NCI-H2227 (cell line): Measurements from ENCODE around the gene GFRA4.

Experiments used
- DNase-seq: peaks from one replicate; lab custom pipeline; 2025; ENCODE audit not compliant: unreplicated experiment; lab: John Stamatoyannopoulos, UW

Gene GFRA4

DNA sequence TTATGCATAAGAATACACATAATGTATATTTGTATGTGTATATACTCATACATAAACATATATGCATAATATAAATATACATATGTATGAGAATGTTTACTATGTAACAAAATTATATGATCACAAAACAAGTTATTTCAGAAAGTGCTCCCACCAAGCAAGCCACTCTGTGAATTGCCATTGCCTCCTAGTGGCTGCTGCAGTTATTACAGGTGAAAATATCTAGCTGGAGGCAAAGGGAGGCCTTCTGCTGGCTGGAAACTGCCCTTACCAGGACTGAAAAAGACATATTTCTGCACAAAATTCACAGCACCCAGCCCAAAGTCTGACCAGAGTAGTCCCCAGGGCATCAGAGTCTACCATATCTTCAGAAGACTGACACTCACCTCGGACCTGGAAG is 33.0 kb upstream of the GFRA4 start:
- DNase-seq = no peak

DNA sequence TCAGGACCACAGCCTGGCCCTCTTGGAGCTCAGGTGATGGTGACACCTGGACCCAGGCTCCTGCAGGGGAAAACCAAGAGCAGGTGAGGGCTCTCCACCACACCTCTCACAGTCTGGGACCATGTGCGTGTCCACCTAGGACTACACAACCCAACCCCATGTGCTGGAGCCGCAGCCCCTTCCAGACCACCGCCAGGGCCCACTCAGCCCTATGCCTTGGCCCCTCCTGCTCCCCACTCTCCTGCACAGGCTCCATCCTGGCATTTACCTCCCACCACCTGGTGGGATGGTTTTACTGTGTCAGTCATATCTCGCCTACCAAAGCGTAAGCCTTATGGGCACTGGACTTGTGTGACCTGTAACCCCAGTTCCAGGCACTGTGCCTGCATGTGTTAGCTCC is 31.7 kb upstream of the GFRA4 start:
- DNase-seq = no peak

DNA sequence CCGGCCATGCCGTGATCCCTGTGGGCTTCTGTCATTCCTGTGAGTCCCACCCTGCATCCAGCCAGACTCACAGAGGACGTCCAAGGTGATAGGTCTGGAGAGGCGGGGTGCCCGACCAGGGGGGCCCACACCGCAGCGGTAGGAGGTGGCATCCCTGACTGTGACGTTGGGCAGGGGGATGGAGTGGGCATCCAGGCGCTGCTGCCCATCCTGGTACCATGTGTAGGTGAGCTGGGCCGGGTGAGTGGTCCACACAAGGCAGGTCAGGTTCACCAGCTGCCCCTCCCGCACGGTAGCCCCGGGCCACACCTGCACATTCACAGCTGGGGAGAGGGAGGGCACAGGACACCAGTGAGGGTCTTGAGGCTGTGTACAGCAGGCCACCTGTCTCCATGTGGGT is 30.2 kb upstream of the GFRA4 start:
- no peak for DNase-seq

DNA sequence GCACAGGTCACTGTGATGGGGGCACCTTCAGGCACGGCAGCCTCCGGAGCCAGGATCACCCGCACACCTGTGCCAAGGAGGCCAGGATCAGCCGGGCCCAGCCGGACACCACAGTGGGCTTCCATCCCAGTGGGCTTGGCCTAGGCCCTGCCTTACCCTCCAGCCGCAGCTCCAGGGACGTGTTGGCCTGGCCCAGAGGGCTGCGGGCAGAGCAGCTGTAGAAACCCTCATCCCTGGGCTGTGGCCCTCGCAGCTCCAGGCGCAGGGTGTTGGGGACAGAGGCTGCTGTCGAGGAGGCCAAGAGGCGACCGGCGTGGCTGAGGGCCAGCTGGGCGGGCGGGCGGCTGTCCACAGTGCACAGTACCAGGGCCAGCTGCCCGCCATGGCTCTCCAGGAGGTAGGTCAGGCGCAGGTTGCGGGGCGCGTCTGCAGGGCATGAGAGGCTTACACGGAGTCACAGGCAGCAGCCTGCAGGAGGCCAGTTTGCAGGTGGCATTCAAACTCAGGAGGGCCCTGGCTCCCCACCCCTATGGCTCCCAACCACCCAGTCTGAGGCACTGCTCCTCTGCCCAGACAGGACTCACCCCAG is 29.6 kb upstream of the GFRA4 start:
- DNase-seq = no peak

DNA sequence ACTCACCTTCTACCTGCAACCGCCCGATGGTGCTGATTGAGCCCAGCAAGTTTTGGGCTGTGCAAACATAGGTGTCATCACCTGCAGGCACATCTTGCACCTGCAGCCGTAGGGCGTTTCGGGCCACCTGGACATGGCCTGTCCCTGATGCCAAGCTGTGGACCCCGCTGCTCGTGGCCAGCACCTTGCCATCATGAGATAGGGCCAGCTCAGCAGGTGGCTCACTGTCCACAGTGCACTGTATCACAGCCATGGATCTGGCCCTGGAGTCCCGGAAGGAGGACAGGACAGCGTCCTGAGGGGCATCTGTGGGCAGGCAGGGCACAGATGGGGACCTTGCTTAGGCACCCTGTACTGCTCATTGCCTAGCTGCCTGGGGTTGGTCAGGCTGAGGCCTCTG is 28.7 kb upstream of the GFRA4 start:
- no peak for DNase-seq

DNA sequence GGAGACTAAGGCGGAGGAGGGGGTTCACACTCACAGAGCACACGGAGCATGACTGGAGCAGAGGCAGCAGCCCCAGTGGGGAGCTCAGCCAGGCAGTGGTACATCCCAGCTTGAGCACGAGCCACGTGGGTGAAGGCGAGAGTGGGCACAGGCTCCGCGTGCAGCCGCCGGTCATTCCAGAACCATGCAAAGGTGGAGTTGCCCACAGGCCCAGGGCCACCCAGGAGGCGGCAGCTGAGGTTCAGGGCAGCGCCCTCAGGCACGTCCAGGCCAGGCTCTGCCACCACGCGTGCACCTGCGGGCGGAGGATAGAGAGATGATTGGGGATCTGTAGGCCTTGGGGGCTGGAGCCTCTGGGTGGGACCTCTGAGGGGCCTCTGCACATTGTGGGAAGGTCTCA is 28.1 kb upstream of the GFRA4 start:
- no peak for DNase-seq

DNA sequence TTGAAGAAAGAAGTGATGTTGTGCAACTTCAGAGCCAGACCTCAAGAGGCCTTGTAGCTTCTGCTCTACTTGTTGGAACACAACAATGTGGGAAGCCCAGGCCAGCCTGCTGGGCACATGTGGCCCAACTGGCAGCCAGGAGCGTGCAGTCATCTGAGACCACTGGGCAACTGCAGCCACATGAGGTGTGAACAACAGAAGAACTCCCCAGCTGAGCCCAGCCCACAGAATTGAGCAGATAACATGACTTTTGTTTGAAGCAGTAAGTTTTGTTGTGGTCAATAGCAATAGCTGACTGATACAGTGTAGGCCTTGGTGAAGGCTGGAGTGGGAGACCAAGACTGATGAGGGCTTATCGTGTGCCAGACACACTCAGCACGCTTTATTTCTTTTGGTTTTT is 27.2 kb upstream of the GFRA4 start:
- DNase-seq = no peak

DNA sequence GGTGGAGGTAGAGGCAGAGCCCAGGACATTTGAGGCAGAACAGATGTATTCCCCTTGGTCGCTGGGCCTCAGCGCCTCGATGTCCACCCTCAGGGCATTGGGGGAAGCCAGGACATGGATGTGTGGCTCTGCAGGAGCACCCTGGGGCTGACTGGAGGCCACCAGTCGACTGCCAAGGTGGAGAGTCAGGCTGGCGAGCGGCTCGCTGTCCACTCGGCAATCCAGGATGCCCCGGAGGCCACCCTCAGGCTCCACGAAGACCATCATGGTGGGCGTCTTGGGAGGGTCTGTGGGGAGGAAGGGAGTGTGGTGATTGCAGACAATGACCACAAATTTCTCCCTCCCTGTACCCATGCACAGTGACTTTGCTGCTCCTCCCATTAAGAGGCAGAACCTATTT is 26.8 kb upstream of the GFRA4 start:
- no peak for DNase-seq

DNA sequence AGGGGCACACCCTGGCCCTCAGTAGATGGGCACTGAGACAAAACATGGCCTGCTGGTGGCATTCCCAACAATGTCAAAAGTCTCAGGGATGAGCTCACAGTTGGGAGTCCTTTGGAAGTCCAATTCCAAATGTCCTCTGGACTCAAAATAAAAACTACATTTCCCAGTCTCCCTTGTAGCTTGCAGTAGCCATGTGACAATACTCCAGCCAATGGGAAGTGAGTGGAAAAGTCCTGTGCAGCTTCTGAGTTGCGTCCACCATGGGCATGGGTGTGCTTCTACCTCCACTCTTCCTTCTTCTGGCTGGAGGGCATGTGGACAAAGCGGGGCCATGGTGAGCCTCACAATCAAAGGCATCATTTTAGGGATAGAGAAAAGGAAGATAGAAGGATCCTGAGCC is 24.5 kb upstream of the GFRA4 start:
- no peak for DNase-seq

DNA sequence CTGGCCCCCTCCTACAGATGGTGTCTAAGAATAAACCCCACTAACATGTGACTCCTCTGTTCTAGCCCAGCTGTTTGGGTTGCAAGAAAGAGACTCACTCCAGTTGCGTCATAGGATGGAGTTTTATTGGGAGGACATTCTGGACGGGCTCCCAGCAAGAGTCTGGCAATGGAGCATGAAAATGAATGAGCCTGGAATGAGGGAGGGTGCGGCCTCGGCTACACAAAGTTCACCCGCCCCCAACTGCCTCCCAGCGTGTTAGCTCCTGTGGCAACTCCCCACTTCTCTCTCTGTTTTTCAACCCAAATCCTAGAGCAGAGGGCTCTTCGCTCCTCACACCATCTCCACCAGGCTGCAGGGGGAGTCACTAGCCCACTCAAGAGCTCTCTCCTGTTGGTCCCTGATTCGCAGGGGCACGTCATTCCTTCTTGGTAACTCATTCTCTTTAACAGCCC is 23.7 kb upstream of the GFRA4 start:
- no peak for DNase-seq

DNA sequence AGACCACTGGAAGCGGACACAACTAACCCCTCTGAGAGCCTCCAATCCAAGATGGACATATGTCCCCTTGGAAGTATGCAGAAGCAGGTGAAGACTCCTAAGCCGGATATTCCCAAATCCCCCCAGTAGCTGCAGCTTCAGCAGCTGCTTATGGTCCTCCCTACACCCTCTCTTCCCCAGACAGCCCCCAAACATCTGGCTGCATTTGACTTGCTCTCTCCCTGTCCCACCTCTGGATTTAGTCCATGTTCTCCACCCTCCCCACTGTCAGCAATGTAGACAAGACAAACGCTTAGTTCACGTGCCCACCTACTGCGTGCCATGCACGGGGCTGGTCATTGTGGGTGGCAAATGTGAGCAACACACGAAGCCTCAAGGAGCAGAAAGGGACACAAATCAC is 23.2 kb upstream of the GFRA4 start:
- no peak for DNase-seq

DNA sequence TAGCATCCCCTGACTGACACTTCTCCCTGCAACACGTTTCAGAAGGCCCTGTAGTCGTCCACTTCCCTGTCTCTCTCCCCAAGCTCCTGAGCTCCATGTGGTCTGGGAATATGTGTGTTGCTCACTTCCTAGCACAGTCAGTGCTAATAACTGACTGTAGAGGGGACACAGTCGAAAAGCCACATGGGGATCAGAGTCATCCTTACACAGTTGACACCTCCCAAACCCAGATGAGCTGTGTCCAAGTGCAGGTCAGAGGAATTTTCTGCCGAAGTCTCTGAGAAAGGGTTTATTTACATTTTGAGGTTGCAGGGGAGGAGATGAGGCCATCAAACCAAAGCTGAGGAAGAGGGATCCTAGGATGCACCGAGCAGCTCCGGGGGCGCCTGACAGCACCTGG is 22.1 kb upstream of the GFRA4 start:
- no peak for DNase-seq

DNA sequence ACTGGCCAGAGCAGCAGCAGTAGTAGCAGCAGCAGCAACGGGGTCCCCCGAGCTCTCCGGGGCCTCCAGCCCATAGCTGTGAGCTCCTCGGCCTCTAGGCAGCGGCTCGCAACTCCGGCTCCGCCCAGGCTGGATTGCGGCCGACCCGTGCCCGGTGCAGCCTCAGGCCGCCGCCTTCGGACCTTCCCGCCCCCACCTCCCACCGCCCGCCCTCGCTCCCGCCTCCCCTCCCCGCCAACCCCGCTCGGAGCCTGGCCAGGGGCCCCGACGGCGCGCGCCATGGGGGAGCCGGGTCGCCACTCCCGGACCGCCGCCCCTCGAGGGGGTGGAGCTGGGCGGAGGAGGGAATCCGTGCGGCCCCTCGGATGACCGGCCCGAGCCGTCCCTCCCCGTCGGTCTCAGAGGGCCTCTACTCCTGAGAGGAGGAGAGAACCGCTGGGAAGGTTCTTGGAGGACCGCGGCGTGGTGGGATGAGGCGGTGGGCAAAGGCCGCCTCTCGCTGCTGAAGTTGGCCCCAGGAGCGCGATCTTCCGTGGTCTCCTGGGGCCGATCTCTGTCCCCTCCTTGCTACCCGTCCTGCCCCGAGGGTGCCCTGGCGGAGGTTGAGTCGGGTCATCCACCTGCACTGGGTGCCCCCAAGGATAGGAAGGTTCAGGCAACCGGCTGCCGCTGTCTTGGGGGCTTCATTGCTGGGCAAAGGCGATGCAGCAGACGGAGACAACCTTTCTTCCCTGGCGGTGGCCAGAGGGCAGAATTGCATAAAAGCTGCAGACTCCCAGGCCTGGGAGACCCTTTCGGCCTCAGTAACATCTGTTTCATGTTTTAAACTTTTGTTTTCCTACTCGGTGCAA is 19.0 kb upstream of the GFRA4 start, which contains the start of gene ADAM33:
TSS of gene ADAM33 (minus strand) at position 80 of the 851 bp plus-strand sequence. CDS start at position 74, 6 bp downstream.
- peak; percentile 51 for DNase-seq

DNA sequence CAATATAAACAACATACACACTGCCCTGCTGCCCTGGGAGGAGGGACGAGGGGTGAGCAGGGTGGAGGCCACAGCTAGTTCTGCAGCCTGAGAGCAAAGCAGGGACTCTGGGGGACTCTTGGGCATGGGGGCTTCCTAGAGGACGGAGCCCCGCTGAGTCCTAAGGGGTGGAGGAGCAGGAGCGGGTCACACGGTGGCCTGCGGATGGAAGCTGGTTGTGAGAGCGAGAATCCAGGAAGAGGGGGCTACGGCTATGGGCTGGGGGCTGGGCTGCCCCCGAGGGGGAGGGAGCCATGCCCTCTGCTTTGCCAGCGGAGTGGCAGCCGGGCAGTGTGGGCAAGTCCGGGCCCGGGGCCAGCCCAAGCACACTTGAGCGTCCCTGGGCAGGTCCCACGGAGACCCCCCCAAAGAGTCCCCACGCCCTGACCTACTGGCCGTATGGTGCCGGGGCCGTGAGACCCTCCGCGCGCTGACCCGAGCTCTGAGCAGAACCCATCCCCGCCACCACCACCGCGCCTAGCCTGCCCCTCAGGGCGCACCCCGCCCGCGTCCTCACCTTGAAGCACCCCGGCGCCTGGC is 18.2 kb upstream of the GFRA4 start:
- no peak for DNase-seq

DNA sequence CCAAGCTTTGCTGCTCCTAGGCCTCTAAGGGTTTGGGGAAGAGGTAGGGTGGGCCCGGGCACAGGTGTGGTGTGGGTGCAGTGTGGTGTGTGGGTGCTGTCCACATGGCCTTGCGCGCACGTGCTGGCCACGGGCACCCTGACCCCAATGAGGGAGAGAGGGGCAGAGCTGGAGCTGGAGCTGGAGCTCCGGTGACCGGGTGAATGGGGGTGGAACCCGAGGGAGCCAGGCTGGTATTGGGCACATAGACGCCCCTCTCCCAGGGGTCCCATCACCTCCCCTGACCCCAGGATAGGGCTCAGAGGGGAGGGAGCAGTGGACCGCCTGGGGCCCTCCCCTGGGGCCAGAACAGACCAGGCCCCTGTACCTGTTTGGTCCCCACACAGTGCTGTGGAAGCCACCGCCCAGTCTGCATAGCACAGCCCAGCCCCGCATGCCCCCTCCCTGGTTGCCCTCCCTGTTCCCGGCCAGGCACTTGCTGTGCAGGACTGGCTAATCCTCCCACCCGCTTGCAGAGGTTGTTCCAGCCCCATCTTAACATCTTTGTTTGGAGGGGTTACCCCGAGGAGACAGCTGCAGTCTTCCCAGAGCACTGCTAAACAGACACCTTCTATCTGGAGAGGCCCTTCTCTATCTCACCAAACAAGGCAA is 17.6 kb upstream of the GFRA4 start:
- no peak for DNase-seq

DNA sequence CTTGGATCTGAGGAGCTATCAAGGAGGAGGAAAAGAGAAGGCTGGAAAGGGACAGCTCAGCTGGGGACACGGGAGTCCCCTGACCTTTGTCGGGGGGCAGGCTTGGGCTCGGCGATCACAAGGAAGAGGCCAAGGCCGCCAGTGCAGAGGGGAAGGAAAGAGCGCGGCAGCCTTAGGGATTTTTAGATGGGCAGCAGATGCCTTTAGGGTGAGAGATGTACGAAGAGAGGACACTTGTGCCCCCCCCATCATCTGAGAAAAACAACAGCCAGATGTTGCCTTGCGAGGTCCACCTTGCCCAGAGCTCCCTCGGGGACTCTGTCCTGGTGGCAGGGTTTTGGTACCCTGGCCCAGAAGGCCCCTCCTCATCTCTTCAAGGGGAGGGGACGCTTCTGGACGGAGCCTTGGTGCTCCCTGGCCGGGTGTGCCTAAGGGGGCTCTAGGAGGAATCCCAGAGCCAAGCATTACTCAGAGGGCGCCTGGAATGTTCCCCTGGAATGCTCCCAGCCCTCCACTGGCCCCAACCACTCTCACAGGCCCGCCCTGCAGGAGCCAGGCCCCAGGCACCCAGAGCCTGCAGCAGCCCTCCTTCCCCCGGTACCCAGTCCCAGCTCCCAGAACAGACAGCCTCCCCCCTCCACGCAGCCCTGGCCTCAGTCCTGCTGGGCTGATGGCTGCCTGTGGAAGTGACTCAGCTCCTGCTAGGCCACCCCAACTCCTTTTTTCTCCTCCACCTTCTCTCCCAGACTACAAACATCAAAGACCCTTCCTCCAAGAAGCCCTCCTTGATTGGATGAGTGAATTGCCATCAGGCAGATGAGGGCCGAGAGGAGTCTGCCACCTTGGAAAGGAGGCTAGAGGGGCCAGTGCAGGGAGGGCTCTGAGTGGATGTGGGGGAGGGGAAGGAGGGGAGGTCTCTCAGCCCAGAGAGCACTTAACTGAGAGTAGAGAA is 16.8 kb upstream of the GFRA4 start:
- DNase-seq = no peak

DNA sequence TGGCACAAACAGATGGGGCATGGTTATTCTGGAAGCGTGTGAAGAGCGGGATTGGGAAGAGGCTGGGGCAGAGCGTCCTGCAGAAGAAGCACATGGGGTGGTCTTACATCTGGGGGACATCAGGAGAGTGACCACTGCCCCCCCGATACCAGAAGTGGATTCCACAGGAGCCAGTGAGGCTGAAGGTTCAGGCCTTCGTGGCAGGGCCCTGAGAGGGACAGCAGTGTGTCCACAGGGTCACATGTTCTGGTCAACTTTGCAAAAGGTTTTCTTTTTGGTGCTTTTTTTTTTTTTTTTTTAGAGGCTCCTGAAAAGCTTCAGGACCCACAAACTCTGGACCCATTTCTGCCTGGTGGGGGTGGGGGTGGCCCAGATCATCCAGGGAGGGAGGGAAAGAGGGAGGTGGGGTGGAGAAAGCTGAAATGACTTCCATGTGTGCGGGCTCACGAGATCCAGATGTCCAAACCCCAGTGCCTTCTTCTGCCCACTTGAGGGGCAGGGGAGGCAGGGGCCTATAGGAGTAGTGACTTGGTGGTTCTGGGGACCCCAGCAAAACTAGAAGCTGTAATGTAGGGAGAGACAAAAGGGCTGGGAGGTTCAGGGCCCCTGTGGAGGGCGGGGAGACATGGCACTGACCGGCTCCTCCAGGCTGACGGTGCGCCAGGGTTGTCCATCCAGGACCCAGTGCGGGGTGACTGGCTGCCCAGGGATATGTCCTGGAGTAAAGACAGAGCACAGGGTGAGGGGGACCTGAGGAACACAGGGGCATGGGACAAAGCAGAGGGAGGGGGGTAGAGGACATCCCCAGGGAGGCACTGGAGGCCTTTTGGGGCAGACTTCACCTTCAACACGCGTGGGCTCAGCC is 15.9 kb upstream of the GFRA4 start:
- no peak for DNase-seq

DNA sequence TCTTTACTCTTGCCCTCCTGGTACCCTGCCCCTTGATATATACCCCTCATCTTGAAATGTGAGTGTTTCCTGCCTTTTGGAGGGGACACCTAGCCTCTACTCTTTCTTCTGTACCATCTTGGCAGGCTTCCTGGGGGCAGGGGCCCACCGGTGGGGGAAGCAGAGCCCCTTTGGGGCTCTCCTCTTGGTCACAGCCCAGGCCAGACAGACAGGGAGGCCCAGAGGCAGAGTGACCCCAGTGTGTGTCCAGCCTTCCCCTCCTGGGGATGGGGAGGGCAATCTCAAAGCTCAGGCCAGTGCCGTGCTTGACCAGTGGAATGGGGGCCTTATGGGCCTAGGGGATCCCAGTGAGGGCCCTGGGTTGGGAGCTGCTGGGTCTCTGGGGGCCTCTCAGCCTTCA is 15.0 kb upstream of the GFRA4 start:
- DNase-seq = no peak

DNA sequence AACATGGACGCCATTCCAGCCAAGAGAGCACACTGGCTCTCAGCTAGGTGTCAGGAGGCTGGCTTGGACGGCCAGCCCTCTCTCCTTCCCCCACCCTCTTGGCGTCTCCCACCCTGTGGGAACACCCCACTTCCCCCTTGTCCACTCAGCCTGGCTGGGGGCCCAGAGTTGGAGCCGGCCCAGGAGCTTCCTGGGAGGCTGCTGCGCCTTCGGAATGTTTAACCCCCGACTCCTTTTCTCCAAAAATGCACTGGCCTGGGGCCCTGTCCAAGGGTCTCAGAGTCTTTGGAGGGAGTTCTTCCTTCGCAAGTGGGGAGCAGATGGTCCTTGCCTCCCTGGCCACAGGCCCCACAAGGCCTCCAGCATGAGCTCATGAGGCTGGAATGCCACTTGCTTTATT is 14.5 kb upstream of the GFRA4 start:
- DNase-seq = no peak
